Activated gamma-delta T cell treated with Interleukin-2 at 50 U/mL for 16 hours (primary cell): ENCODE results near the gene NEUROD2.

Experiments used
- DNase-seq: peaks from one replicate; pipeline ENCODE4 v3.0.0-alpha.2; 2020

The NEUROD2 gene

DNA sequence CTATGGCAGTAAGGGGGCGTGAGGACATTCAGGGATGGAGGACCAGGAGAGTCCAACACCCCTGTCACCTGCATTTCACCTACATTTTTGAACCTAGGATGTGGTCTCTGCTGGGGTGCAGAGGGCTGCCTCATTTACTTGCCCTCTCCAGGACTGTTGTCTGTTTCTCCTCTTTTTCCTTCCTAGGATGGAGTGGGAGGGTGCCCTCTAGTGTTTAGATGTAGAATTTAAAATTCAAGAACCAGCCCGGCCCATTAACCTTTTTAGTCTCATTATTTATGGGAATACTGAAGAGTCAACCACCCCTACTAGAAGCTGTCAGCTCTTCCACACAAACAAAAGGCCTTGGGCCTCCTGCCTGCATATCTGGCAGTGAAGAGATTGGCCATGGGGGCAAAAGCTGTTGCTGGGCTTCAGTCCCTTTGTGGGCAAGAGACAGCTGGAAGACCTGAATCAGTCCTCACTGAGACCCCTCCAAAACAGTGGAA is 26.7 kb upstream of the NEUROD2 start:
- DNase-seq, result no peak

DNA sequence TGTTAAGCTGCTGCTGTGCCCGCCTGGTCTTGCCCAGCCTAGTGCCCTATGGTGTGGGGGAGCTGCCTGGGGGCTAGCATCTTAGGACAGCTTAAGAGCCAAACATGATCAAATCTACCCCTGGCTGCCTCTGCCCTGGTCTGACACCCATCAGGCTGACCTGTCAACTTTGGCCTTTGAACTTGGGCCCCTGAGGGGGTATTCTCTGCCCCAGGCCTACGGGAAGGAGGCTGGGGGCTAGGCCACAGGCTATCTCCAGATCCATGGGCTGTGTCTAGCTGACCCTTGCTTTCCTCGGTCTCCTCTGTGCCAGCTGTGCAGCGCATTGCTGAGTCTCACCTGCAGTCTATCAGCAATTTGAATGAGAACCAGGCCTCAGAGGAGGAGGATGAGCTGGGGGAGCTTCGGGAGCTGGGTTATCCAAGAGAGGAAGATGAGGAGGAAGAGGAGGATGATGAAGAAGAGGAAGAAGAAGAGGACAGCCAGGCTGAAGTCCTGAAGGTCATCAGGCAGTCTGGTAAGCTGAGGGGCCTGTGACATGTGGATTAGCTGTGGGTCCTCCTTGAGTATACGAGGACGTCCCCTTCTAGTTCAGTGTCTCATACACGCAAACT is 26.0 kb upstream of the NEUROD2 start:
- DNase-seq, result no peak

DNA sequence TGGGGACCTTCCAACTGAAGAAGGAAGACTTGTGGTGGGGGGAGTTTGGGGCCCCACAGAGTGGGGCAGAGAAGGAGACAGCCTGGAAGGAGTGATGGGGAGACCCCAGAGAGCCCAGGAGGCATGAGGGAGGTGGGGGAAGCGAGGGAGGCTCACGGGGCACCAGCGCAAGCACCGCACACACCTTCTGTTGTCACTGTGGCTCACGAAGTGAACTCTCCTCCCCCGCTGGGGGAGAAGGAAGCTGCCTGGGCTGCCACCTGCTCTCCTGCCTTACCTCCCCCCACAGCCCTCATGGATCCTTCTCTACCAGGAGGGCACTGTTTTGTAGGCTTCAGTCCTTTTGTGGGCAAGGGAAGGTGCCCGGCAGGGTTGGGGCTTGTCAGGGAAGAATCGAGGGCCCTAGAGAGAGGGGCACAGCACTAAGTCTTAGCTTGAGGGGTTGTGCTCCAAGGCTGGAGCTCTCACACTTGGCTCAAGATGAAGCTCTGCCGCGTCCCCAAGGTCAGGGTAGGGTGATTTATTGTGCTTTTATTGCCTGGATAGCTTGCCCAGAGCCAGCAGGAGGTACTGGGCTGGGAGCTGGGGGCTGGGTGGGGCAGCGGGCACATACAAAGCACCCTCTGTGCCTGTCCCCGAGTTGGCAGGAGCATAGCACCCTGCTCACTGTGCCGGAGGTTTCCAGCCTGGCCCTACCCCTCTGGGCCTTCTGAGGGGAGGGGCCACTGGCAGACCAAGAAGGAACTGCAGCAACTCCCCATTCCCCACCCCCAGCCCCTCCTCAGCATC is 24.6 kb upstream of the NEUROD2 start:
- DNase-seq, result no peak

DNA sequence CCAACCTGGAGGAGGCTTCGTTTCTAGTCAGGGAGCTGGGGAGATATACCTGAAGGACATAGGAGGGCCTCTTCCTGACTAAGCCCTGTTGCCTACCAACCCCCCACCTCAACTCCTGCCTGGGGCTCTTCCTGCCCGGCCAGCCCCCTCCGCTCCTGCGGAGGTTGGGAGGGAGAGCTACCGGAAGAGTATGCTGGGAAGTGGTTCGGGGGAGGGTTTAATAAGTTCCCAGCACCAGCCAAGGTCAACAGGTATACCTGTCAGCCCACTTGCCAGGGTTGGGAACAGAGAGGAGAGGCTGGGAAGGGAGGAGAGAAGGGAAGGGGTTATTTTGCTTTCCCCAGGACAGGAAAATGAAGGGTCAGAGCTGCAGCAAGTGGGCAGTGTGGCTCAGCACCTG is 23.7 kb upstream of the NEUROD2 start:
- no peak for DNase-seq

DNA sequence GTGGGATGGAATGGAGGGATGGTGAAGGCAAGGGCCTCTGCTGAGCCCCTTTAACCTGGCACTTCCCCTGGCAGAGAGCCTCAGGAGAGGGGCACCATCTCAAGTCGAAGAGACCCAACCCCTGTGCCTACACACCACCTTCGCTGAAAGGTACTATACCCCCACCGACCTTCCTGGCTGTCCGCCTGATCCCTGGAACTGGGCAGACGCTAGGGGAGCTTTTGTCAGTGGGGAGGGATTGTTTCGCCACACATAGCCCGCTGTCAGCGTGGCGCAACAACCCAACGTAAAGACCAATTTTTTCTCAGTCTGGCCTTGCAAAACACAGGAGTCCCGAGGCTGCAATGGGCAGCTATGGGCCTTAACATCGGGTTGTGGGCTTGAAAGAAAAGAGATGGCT is 22.2 kb upstream of the NEUROD2 start:
- DNase-seq, result no peak

DNA sequence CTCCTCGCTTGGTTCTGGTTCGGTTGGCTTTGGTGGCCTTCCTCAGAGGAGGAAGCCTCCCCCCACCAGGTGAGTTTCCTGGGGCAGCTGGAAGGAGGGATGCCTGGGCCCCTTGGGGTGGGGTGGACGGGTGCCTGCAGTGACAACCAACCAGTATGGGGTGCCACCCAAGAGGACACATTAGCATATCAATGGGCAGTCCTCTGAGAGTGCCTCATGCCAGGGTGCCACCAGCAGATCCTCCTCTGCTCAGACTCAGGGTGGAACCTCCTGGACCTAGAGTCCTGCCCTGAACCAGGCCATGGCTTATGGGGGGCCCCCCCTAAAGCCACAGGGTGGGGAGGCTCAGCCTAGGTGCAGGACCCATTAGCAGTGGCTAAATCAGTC is 21.8 kb upstream of the NEUROD2 start:
- no peak for DNase-seq

DNA sequence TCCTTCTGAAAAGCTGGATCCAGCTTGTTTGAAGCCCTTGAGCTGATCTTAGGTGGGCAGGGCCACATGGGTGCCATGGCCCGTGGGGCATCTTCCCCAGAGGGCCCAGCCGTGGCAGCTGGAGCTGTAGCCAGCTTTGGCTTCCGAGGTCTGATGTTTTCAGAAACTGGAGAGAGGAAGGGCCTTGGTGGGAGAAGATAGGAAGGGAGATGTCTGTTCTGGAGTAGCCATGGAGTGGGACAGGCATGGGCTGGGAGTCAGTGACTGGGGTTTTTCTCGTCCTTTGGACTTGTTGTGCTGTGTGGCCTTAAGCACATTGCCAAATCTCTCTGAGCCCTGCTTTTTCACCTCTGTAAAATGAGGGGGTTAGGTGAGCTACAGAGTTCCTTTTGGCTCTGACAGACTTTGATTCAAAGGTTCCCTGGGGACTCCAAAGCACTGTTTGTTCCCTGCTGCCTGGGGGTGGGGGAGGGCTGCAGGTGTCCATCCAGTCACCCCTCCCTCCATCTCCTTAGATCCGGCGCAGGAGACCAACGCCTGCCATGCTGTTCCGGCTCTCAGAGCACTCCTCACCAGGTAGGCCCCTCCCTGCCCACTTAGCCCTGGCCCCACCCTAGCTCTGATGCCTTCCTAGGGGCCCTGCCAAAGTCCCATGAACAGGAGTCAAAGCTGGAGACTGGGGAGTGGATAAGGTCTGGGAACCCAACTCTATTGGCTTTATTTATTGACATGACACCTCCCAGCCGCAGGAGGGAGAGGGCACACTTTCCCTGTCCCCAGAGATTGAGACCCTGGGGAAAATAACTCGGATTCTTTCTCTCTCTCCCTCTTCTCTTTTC is 21.2 kb upstream of the NEUROD2 start:
- DNase-seq, result no peak

DNA sequence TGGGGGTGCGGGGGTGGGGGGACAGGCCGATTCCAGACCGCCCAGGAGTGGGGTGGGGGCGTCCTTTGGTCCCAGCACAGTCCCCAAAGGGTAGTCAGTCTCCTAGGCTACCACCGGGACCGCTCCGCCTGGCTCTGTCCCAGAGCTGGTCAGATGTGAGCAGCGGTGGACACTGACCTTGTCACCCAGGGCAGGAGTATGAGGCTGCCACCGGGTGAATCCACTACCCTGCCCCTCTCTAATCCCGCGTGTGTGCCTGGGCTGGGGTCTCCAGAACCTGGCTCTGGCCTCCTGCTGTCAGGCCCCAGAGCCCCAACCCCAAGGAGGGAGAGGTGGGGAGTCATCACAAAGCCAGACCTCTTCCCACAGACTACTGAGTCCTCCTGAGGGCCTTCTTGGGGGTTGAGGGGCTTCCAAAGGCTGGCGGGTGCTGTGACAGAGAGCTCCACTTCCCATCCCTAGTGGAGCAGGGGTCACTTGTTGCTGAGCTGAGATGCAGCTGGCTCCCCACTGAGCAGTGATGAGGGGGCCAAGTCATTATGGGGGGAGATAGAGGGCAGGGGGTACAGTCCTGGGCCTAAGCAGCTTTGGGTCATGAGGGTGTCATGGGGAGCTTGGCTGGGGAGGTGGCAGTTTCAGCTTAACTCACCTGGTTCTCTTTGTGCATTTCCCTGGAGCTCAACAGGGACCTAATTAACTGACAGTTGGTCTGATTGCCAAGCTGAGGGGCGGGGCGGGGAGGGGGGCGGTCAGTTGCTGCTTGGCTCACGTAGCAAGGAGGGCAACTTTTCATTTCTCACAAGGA is 20.2 kb upstream of the NEUROD2 start:
- no peak for DNase-seq

DNA sequence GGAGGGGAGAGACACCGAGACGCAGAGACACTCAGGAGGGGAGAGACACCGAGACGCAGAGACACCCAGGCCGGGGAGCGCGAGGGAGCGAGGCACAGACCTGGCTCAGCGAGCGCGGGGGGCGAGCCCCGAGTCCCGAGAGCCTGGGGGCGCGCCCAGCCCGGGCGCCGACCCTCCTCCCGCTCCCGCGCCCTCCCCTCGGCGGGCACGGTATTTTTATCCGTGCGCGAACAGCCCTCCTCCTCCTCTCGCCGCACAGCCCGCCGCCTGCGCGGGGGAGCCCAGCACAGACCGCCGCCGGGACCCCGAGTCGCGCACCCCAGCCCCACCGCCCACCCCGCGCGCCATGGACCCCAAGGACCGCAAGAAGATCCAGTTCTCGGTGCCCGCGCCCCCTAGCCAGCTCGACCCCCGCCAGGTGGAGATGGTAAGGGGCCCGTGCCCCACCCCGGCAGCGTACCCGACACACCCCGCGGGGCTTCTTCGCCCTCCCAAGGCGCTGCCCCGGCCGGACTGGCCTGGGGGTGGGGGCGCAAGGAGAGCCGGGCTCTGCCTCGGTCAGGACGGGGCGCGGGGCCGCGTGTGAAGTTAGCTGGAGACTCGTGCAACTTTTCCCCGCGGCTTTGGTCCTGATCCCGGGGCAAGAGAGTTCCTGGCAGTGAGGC is 19.5 kb upstream of the NEUROD2 start:
- DNase-seq, result no peak

DNA sequence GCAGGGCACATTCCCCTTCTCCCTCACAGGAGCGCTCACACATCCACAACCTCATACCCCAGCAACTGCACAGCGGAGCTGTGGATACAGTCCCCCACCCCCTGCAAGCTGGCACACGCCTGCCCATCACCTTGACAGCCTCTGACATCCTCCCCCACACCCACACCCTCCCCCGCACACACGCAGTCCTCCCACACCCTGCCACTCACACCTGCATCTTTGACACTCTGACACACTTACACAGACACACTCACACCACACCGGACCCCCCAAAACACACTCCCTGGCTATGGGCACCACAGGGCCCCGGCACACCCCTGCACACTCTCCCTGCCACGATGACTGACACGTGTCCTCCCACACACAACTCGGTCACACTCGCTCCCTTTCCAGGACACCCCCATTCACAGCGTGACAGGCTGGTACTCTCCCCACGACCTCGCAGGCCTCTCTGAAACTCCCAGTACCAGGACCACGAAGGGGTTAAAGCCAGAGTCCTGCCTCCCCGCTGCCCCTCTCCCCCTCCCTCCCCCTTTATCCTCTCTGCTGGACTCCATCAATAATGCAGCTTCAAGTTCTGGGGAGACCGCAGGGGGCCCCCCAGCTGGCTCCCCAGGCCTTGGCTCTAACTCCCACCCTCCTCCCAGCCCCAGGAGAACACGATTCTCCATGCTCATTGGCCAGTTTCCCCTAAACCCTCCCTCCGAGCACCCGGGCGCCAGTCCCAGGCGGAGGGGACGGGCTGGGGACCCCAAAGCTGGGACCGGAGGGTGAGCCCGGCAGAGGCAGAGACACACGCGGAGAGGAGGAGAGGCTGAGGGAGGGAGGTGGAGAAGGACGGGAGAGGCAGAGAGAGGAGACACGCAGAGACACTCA is 18.7 kb upstream of the NEUROD2 start, which contains the start of gene PPP1R1B:
Gene PPP1R1B, plus strand, starts transcription at position 782 of the 876 bp plus-strand sequence. CDS start 441 bp downstream, outside the sequence.
- no peak for DNase-seq

DNA sequence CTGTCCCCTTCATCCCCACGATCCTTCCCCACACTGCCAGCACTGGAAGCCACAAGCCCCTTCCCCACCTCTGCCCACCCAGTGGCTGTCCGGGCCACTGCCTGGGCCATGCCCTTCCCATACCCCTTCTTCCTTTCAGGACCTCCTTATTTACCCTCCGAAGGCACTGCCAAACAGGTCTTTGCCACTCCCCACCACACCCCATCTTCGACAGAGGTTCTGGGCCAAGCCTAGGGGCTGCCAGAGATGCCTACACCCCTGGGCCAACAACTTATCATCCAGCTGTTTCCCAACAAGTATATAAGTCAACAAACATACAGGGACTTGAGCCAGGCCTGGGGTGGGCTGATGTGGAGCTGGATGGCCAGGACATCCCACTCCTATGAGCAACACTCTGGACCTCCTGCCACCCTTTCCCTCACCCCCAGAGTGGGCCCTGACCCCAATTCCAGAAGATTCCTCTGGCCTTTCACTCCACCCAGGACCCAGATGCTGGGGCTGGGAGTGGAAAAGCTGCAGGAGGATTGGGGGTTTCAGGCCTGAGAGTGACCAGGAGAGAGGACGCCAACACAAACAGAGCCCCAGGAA is 17.6 kb upstream of the NEUROD2 start:
- DNase-seq, result no peak

DNA sequence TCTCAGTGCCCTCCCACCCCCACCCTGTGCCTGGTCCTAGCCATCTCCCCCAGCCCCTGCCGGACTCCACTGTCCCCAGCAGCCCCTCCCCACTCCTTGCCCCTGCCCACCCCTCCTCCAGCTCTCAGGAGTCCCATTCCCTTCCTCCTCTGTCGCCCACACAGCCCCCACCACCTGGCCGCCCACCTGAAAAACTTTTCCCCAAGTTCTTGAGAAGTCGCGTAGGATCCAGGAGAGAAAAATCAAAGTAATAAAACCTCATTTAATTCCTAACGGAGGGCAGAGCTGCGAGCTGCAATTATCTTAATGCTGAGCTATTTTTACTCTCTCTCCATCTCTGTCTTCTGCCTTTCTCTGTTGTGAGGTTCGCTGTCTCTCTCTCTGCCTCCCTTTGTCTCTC is 16.6 kb upstream of the NEUROD2 start:
- no peak for DNase-seq

DNA sequence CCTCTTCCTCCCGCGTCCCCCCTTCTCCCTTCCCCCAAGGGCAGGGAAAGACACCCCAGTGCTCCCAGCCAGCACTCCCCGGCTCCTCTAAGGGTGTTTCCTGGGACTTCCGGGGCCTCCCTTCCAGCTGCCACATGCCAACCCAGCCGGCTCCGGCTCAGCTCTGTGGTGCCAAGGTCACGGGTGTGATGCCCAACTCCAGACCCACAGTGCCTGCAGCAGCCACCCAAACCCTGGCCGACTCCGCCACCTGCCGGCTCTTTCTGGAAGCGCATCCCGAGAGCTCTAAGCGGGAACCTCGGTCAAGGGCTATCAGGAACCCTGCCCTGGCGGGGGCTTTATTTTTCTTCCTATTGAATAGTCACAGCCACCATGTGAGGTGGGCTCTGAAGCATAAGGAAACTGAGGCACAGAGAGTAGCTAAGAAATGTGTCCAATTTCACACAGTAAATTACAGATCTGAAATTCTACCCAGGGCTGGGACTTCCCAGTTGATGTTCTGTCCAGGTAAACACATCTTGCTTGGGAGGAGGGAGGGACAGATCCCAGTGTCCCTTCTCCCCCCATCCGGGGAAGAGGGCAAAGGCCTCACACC is 15.7 kb upstream of the NEUROD2 start:
- DNase-seq, result peak; percentile 86

DNA sequence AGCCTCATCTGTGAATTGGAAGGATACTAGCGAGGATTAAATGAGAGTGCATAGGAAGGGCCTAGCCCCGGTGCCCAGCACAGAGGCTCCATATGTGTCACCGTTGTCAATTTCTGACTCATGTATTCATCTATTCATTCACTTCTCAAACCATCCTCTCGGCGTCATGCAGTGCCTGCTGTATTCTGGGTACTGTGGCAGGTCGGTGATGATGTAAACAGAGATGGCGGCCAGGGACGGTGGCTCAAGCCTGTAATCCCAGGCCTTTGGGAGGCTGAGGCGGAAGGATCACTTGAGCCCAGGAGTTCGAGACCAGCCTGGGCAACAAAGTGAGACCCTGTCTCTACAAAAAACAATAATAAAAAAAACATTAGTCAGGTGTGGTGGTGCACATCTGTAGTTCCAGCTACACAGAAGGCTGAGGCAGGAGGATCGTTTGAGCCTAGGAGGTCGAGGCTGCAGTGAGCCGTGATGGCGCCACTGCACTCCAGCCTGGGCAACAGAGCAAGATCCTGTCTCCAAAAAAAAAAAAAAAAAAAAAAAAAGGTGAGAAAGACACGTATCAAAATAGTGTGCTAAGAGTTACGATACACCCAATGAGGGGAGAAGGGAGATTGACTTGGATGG is 14.8 kb upstream of the NEUROD2 start:
- DNase-seq, result no peak

DNA sequence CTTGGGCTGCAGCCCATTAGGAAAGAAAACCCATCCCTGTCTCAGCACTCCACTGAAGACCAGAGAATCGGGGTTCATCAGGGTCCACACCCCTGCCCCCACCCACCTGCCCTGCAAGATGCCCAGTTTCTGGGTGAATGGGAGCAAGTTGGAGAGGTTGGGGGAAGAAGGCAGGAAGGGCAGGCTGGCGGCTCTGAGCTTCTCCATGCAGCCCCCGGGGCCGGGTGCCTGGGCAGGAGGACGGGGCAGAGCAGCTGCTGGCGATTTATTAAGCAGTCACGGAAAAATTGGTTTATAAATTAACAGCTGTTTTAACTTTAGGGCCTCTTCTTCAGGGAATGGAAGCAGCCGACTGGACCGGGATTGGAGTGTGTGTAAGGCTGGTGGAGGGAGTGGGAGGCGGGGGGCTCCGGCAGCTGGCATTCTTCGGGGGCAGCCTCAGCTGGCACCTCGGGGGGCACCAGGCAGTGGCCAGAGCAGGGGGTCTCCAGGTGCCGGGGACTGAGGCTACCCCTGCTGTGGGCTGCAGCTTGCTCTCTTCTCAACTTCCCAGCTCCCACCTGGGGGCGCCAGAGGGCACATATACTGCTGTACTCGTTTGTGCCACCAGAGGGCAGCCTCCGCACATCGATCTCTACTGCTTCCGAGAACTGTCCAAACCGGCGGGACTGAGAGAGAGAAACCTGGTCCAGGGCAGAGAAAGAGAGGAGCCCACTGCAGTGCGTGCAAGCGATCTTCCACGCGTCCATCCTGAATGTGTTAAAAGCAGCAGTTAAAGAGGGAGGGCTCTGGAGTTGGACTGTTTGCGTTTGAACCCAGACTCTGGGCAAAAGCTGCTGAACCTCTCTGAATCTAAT is 14.0 kb upstream of the NEUROD2 start:
- DNase-seq, result peak; percentile 88

DNA sequence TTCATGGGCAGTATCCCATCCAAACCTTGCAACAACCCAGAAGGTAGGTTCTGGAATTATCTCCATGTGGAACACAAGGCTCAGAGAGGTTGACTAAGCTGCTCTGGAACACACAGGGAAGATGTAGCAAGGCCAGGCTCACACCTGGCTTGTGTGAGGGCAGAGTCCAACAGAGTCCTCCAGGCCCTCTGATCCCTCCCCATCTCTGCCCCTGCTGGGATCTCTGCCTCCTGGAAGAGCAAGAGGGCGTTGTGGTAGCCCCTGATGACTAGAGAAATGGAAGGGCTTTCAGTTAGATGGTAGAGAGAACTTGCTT is 12.0 kb upstream of the NEUROD2 start:
- no peak for DNase-seq

DNA sequence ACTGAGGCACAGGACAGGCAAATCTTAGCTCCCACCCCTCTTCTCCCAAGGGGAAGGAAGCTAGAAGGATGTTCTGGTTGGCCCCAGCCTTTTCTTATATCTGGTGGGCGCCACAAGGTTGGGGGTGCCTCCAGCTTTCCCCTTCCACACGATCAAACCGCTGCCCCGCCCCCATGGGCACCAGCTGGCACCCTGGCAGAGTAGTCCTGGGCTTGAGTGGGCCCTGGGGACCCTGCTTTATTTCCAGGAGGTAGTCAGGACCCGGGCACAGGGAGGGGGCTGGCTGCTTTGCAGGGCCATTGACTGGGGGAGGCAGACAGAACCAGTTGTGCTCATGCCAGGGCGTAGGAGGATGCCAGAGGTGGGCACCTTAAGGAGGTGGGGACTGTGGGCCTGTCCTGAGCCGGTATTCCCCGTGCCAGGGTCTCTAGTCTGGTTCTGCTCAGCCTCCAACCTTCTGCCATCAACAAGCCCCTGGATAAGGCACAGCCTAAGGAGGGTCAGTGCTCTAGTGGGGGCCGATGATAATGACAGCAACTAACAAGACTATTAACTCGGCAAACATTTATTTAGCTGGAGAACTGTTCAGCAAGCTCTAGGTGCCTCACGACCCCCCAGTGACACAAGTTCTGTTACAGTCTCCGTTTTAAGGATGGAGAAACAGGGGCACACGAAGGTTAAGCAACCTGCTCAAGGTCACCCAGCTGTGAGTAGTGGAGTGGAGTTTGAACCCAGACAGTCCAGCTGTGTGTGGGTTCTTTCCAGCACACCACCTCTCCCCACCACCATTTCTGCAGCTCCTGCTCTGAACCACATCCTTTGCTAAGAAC is 11.5 kb upstream of the NEUROD2 start:
- DNase-seq, result no peak
